PC-9 (cell line): ENCODE data around the gene UVRAG. TPM values are rescaled to one million over a fixed set of nuclear protein-coding genes. Genes with fewer than 3 reads are reported as not detected.

Source experiments
- BruUV-seq: library from RNA; stranded (reverse); fragments of 400-500 nt; replicated peaks from 2 replicates; lab custom pipeline; 2021; lab: Mats Ljungman, UMichigan
- CTCF ChIA-PET: fragments of 300-600 bp; sonication (Branson Sonifier 250); formaldehyde crosslinking; loops from one replicate; lab custom pipeline; 2022; ENCODE audit warnings: antibody characterized with exemption; lab: Charles Lee
- POLR2A ChIA-PET: fragments of 300-600 bp; sonication (Branson Sonifier 250); formaldehyde crosslinking; loops from one replicate; lab custom pipeline; 2022; ENCODE audit warnings: antibody characterized with exemption; ENCODE audit not compliant: unreplicated experiment; lab: Charles Lee
- DNase-seq, 2 experiments: peaks; one replicate each; pipeline versions ENCODE4 v3.0.0 to v3.0.0-alpha.2; 2015 to 2022; ENCODE audit warnings: mixed read lengths in 1 of 2
- H2AFZ ChIP-seq: fragments of 200-600 bp; sonication (generic); 2 replicates; pipeline ENCODE4 v1.8.1; 2017; ENCODE audit warnings: antibody characterized with exemption
- H3F3A ChIP-seq: fragments of 200-600 bp; sonication (generic); 2 replicates; pipeline ENCODE4 v1.8.1; 2017; ENCODE audit warnings: antibody characterized with exemption, mild to moderate bottlenecking, low read depth; ENCODE audit not compliant: insufficient read depth
- H3K27ac ChIP-seq: fragments of 200-600 bp; sonication (generic); 2 replicates; pipeline ENCODE4 v1.6.1; 2016; ENCODE audit warnings: mixed run types
- H3K27me3 ChIP-seq: fragments of 200-600 bp; sonication (generic); 2 replicates; pipeline ENCODE4 v1.6.1; 2016; ENCODE audit warnings: low read depth, mixed run types; ENCODE audit not compliant: insufficient read depth
- H3K36me3 ChIP-seq: fragments of 200-600 bp; sonication (generic); 2 replicates; pipeline ENCODE4 v1.6.1; 2016; ENCODE audit warnings: low read depth, mixed run types
- H3K4me1 ChIP-seq: fragments of 200-600 bp; sonication (generic); replicated peaks from 2 replicates; pipeline ENCODE4 v1.6.1; 2016; ENCODE audit warnings: mixed run types; ENCODE audit not compliant: insufficient read depth
- H3K4me2 ChIP-seq: fragments of 200-600 bp; sonication (generic); 2 replicates; pipeline ENCODE4 v1.6.1; 2017; ENCODE audit warnings: mixed run types
- H3K4me3 ChIP-seq: fragments of 200-600 bp; sonication (generic); 2 replicates; pipeline ENCODE4 v1.6.1; 2016; ENCODE audit warnings: mixed run types
- H3K79me2 ChIP-seq: fragments of 200-600 bp; sonication (generic); 2 replicates; pipeline ENCODE4 v1.6.1; 2017; ENCODE audit warnings: low read depth, mixed run types
- H3K9me2 ChIP-seq: fragments of 200-600 bp; sonication (generic); 2 replicates; pipeline ENCODE4 v1.8.1; 2017; ENCODE audit warnings: mild to moderate bottlenecking; ENCODE audit not compliant: insufficient read depth
- H3K9me3 ChIP-seq: fragments of 200-600 bp; sonication (generic); 2 replicates; pipeline ENCODE4 v1.8.1; 2016; ENCODE audit warnings: low read depth; ENCODE audit not compliant: insufficient read depth
- H4K20me1 ChIP-seq: fragments of 200-600 bp; sonication (generic); 2 replicates; pipeline ENCODE4 v1.8.1; 2017; ENCODE audit not compliant: insufficient read depth
- CTCF ChIP-seq: fragments of 200-600 bp; sonication (generic); conservative IDR thresholded peaks from 2 replicates; pipeline ENCODE4 v1.6.1; 2017; ENCODE audit warnings: mixed run types, antibody characterized with exemption, mild to moderate bottlenecking, moderate library complexity
- EZH2 ChIP-seq: fragments of 200-600 bp; sonication (generic); IDR thresholded peaks from 2 replicates; pipeline ENCODE4 v1.8.0; 2017; ENCODE audit warnings: antibody characterized with exemption, low read depth
- intact Hi-C: fragments of 100-400 bp; cut with micrococcal nuclease; formaldehyde crosslinking; loops from one replicate; pipeline ENCODE4 v1.10.0; 2022; ENCODE audit not compliant: unreplicated experiment
- total RNA-seq: library from RNA; stranded (reverse); gene quantifications from 2 replicates; pipeline ENCODE4 v1.2.3, GENCODE V29; 2021

Gene UVRAG
- total RNA-seq, 1 experiment from 2014 or later, result 20.4 TPM

- no TSS peak for BruUV-seq
- Histone ChIP-seq H3K27ac (no peak overlapping the region), H3K4me1 (no peaks in the 10 kb centered on the region), H4K20me1 (no peaks in the 10 kb centered on the region), H3K9me2 (no peaks in the 10 kb centered on the region), H2AFZ (no peak overlapping the region), H3K27me3 (no peaks in the 10 kb centered on the region), H3K4me2 (no peak overlapping the region), H3K79me2 (no peaks in the 10 kb centered on the region), H3K9me3 (no peaks in the 10 kb centered on the region), H3K36me3 (no peaks in the 10 kb centered on the region), H3K4me3 (no peak overlapping the region), H3F3A (no peaks in the 10 kb centered on the region)
- POLR2A ChIA-PET, result no interaction called here
- intact Hi-C loops, result no loop called here
- peak in 1 of 2 experiments; percentile 42 for DNase-seq
- CTCF ChIA-PET, result no interaction called here
- TF ChIP-seq EZH2 (no peak), CTCF (no peak)
Measured at GRCh38 chr11:76173663-76174062, 358.7 kb downstream of the UVRAG start.

GRCh38 chr11:76174330-76174729 is 359.3 kb downstream of the UVRAG start:
- ChIA-PET CTCF (no interaction called here), POLR2A (no interaction called here)
- Histone ChIP-seq H3K4me1 (no peaks in the 10 kb centered on the region), H3K9me3 (no peaks in the 10 kb centered on the region), H4K20me1 (no peaks in the 10 kb centered on the region), H3K36me3 (no peaks in the 10 kb centered on the region), H2AFZ (no peak overlapping the region), H3K79me2 (no peaks in the 10 kb centered on the region), H3K27me3 (no peaks in the 10 kb centered on the region), H3F3A (no peaks in the 10 kb centered on the region), H3K4me2 (no peak overlapping the region), H3K9me2 (no peaks in the 10 kb centered on the region), H3K27ac (no peak overlapping the region), H3K4me3 (no peak overlapping the region)
- no TSS peak for BruUV-seq
- no peak for DNase-seq
- TF ChIP-seq CTCF (no peak), EZH2 (no peak)
- intact Hi-C loops, result no loop called here

GRCh38 chr11:76175783-76176182 is 360.8 kb downstream of the UVRAG start:
- CTCF ChIA-PET, result no interaction called here

More at GRCh38 chr11:76175783-76176182, 360.8 kb downstream of the UVRAG start:
- BruUV-seq, result no TSS peak
- Histone ChIP-seq H3K4me1 (no peaks in the 10 kb centered on the region), H2AFZ (no peak overlapping the region), H3K9me2 (no peaks in the 10 kb centered on the region), H3K27ac (no peak overlapping the region), H3K4me3 (no peak overlapping the region), H4K20me1 (no peaks in the 10 kb centered on the region), H3K27me3 (no peaks in the 10 kb centered on the region), H3K36me3 (no peaks in the 10 kb centered on the region), H3K79me2 (no peaks in the 10 kb centered on the region), H3F3A (no peaks in the 10 kb centered on the region), H3K4me2 (no peak overlapping the region), H3K9me3 (no peaks in the 10 kb centered on the region)
- no peak for DNase-seq
- POLR2A ChIA-PET, result no interaction called here
- intact Hi-C loops, result no loop called here
- TF ChIP-seq EZH2, result no peak
- no peak for TF ChIP-seq CTCF
